Measurements from ENCODE around the gene RNF183. TPM values are rescaled to one million over a fixed set of nuclear protein-coding genes. Genes with fewer than 3 reads are reported as not detected.
"Not testable (repeated sequence)": the region's sequence is repeated elsewhere in the genome, so short reads cannot be mapped to it uniquely, and the experiment has no call there.

RNF183 gene
- polyA plus RNA-seq, 3 donors: not detected

DNA sequence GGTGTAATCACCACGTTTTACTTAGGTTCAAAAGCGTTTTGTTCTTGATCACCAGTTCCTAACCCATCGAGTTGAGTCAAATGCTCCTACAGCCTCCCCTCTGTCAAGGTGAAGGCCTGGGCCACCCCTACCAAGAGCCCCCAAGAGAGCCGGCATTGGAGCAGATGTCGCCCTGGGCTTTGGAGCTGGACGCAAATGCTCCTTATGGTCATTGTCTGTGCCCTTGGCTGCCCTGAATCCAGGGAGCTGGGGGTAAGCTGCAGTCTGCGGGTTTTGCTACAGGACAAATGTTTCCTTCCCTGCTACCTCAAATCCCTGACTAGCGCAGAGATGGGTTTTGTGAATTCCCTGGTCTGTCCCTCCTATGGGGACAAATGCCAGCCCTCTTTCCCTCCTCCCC is 4.9 kb downstream of the RNF183 start:
- Histone ChIP-seq H2AFZ (ENCODE audit: insufficient read depth, low read depth, low read length, poor library complexity, severe bottlenecking) (no peak overlapping the region), H3K36me3 (replicated peaks in 1 of 2; ENCODE audit: control insufficient read depth in 1 of 2, insufficient read depth in 2 of 2, low read length in 2 of 2) (peaks cover 6 to 9% of the 10 kb centered on the region in 2 donors), H3K9me3 (replicated peaks in 1 of 2; ENCODE audit: control insufficient read depth in 1 of 2, insufficient read depth in 1 of 2, low read length in 2 of 2) (no peaks in the 10 kb centered on the region), H3K79me2 (ENCODE audit: insufficient read depth, low read length) (no peaks in the 10 kb centered on the region), H3K4me1 (ENCODE audit: control insufficient read depth in 1 of 2, insufficient read depth in 2 of 2, low read length in 2 of 2) (peaks cover 7 to 9% of the 10 kb centered on the region in 2 donors), H3K4me2 (replicated peaks; ENCODE audit: extremely low read depth, low read length, poor library complexity, severe bottlenecking) (no peak overlapping the region), H3K9ac (ENCODE audit: insufficient read depth, low read length, poor library complexity, severe bottlenecking) (no peak overlapping the region), H3K27ac (ENCODE audit: low read depth in 1 of 2, low read length in 2 of 2) (no peak overlapping the region), H3K4me3 (replicated peaks in 1 of 3; ENCODE audit: low read depth in 2 of 3, low read length in 3 of 3) (no peak overlapping the region), H3K27me3 (ENCODE audit: control insufficient read depth in 2 of 2, insufficient read depth in 2 of 2, low read length in 2 of 2) (no peaks in the 10 kb centered on the region), H4K20me1 (ENCODE audit: insufficient read depth, low read length) (no peaks in the 10 kb centered on the region)
- no peak overlapping the region for H3K4me3 Mint-ChIP-seq
- no peak for DNase-seq
- TF ChIP-seq, protein P1, sequence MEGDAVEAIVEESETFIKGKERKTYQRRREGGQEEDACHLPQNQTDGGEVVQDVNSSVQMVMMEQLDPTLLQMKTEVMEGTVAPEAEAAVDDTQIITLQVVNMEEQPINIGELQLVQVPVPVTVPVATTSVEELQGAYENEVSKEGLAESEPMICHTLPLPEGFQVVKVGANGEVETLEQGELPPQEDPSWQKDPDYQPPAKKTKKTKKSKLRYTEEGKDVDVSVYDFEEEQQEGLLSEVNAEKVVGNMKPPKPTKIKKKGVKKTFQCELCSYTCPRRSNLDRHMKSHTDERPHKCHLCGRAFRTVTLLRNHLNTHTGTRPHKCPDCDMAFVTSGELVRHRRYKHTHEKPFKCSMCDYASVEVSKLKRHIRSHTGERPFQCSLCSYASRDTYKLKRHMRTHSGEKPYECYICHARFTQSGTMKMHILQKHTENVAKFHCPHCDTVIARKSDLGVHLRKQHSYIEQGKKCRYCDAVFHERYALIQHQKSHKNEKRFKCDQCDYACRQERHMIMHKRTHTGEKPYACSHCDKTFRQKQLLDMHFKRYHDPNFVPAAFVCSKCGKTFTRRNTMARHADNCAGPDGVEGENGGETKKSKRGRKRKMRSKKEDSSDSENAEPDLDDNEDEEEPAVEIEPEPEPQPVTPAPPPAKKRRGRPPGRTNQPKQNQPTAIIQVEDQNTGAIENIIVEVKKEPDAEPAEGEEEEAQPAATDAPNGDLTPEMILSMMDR (IDR thresholded peaks at IDR 0.05): no peak
- no peaks in the 10 kb centered on the region for H3K9me3 Mint-ChIP-seq
- WGBS (ENCODE audit: insufficient coverage): 91% methylated on average over 8 of the region's 8 CpGs
- H3K27me3 Mint-ChIP-seq (ENCODE audit: low read depth in 3 of 3): peaks cover 3% of the 10 kb centered on the region in 3 donors
- peaks cover 9% of the 10 kb centered on the region for H3K4me1 Mint-ChIP-seq
- H3K27ac Mint-ChIP-seq: no peak overlapping the region
- peaks cover 3 to 9% of the 10 kb centered on the region in 2 donors for H3K36me3 Mint-ChIP-seq
- intact Hi-C loops (cut with micrococcal nuclease): no loop called here

GRCh38 chr9:113296796-113297558 is 6.2 kb downstream of the RNF183 start:
- H3K4me1 Mint-ChIP-seq: peaks cover 9% of the 10 kb centered on the region
- no peaks in the 10 kb centered on the region for H3K9me3 ChIP-seq (replicated peaks in 1 of 2; ENCODE audit: control insufficient read depth in 1 of 2, insufficient read depth in 1 of 2, low read length in 2 of 2)

DNA sequence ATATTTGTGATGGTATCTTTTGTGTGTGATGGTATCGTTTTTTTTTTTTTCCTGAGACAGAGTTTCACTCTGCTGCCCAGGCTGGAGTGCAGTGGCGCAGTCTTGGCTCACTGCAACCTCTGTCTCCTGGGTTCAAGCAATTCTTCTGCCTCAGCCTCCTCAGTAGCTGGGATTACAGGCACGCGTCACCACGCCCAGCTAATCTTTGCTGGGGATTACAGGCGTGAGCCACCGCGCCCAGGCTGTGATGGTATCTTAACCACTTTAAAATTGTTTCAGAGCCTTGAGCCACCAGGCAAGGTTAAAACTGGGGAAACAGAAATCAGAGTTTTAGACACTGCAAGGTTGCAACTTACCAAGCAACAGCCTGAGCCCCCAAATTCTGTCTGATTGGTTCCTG is 6.9 kb downstream of the RNF183 start:
- peaks cover 20 to 28% of the 10 kb centered on the region in 2 donors for H3K36me3 Mint-ChIP-seq
- H3K27ac ChIP-seq (ENCODE audit: low read depth in 1 of 2, low read length in 2 of 2); H3K27me3 Mint-ChIP-seq (ENCODE audit: low read depth in 3 of 3); H3K27ac Mint-ChIP-seq; H3K4me1 Mint-ChIP-seq; H3K27me3 ChIP-seq (ENCODE audit: control insufficient read depth in 2 of 2, insufficient read depth in 2 of 2, low read length in 2 of 2); H3K4me1 ChIP-seq (ENCODE audit: control insufficient read depth in 1 of 2, insufficient read depth in 2 of 2, low read length in 2 of 2); H3K9me3 Mint-ChIP-seq; DNase-seq; H3K4me3 ChIP-seq (replicated peaks in 1 of 3; ENCODE audit: low read depth in 2 of 3, low read length in 3 of 3); H4K20me1 ChIP-seq (ENCODE audit: insufficient read depth, low read length); H3K9me3 ChIP-seq (replicated peaks in 1 of 2; ENCODE audit: control insufficient read depth in 1 of 2, insufficient read depth in 1 of 2, low read length in 2 of 2); H2AFZ ChIP-seq (ENCODE audit: insufficient read depth, low read depth, low read length, poor library complexity, severe bottlenecking); H3K79me2 ChIP-seq (ENCODE audit: insufficient read depth, low read length); H3K4me3 Mint-ChIP-seq; intact Hi-C loops (cut with micrococcal nuclease); H3K4me2 ChIP-seq (replicated peaks; ENCODE audit: extremely low read depth, low read length, poor library complexity, severe bottlenecking); H3K9ac ChIP-seq (ENCODE audit: insufficient read depth, low read length, poor library complexity, severe bottlenecking): not testable (repeated sequence)
- 100% methylated on average over 7 of the region's 8 CpGs for WGBS (ENCODE audit: insufficient coverage)
- peaks cover 27 to 30% of the 10 kb centered on the region in 2 donors for H3K36me3 ChIP-seq (replicated peaks in 1 of 2; ENCODE audit: control insufficient read depth in 1 of 2, insufficient read depth in 2 of 2, low read length in 2 of 2)

More at GRCh38 chr9:113296796-113297558, 6.2 kb downstream of the RNF183 start:
- Histone ChIP-seq H3K9ac (ENCODE audit: insufficient read depth, low read length, poor library complexity, severe bottlenecking) (no peak overlapping the region), H3K36me3 (replicated peaks in 1 of 2; ENCODE audit: control insufficient read depth in 1 of 2, insufficient read depth in 2 of 2, low read length in 2 of 2) (peaks cover 20 to 22% of the 10 kb centered on the region in 2 donors), H3K4me3 (replicated peaks in 1 of 3; ENCODE audit: low read depth in 2 of 3, low read length in 3 of 3) (no peak overlapping the region), H3K4me2 (replicated peaks; ENCODE audit: extremely low read depth, low read length, poor library complexity, severe bottlenecking) (no peak overlapping the region), H3K4me1 (ENCODE audit: control insufficient read depth in 1 of 2, insufficient read depth in 2 of 2, low read length in 2 of 2) (peaks cover 7 to 9% of the 10 kb centered on the region in 2 donors), H3K27me3 (ENCODE audit: control insufficient read depth in 2 of 2, insufficient read depth in 2 of 2, low read length in 2 of 2) (no peaks in the 10 kb centered on the region), H3K27ac (ENCODE audit: low read depth in 1 of 2, low read length in 2 of 2) (no peak overlapping the region), H2AFZ (ENCODE audit: insufficient read depth, low read depth, low read length, poor library complexity, severe bottlenecking) (no peak overlapping the region), H4K20me1 (ENCODE audit: insufficient read depth, low read length) (no peaks in the 10 kb centered on the region), H3K79me2 (ENCODE audit: insufficient read depth, low read length) (no peaks in the 10 kb centered on the region)
- Mint-ChIP-seq H3K27me3 (ENCODE audit: low read depth in 3 of 3) (peaks cover 0 to 3% (median 2%) of the 10 kb centered on the region in 3 donors), H3K4me3 (no peak overlapping the region), H3K27ac (peak overlapping the region in 1 of 7 donors; percentile 33), H3K9me3 (no peaks in the 10 kb centered on the region), H3K36me3 (peaks cover 13 to 21% of the 10 kb centered on the region in 2 donors)
- 88% methylated on average over 6 of the region's 9 CpGs for WGBS (ENCODE audit: insufficient coverage)
- intact Hi-C loops (cut with micrococcal nuclease): no loop called here
- TF ChIP-seq, protein P1 (IDR thresholded peaks at IDR 0.05): no peak
- no peak for DNase-seq
